ENCODE results near the gene GTPBP2.

DNA sequence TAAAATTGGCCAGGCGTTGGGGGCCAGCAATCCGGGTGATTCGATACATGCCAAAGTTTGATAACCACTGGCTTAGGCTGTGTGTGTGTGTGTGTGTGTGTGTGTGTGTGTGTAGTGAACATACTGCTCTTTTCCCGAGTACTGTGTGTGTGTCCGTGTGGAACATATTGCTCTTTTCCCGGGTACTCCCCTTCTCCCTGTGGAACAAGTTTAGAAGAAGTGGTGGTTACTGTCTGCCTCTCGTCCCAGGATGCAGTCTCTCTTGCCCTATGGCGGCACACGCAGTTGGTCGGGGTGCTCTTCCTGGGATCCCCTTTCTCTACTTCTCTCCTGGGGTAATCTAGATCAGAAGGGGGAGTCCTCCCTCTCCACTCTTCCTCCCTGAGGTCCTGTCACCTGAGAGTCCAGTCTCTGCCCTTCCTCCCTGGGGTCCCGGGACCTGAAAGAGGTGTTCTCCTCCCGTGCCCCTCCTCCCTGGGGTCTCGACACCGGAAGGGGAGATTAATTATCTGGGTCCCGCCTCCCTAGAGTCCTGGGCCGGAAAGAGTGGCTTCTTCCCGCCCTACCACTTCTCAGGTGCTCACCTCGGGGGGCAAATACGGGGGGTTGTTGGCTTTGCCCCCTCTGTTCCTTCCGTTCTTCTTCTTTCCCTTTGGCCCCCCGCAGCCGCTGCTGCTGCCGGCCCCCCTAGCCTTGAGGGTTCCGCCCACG, 516 bp downstream of the GTPBP2 start:
- TF ChIP-seq, protein P1, sequence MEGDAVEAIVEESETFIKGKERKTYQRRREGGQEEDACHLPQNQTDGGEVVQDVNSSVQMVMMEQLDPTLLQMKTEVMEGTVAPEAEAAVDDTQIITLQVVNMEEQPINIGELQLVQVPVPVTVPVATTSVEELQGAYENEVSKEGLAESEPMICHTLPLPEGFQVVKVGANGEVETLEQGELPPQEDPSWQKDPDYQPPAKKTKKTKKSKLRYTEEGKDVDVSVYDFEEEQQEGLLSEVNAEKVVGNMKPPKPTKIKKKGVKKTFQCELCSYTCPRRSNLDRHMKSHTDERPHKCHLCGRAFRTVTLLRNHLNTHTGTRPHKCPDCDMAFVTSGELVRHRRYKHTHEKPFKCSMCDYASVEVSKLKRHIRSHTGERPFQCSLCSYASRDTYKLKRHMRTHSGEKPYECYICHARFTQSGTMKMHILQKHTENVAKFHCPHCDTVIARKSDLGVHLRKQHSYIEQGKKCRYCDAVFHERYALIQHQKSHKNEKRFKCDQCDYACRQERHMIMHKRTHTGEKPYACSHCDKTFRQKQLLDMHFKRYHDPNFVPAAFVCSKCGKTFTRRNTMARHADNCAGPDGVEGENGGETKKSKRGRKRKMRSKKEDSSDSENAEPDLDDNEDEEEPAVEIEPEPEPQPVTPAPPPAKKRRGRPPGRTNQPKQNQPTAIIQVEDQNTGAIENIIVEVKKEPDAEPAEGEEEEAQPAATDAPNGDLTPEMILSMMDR (IDR thresholded peaks at IDR 0.05; ENCODE audit: low read length), result no peak
- TF ChIP-seq EZH2 (optimal IDR thresholded peaks at IDR 0.05; ENCODE audit: low read depth, low read length) (no peak), EZH2phosphoT487 (IDR thresholded peaks at IDR 0.05; ENCODE audit: low read length) (no peak)
